Keratinocyte (primary cell): ENCODE results near the gene MDGA2. TPM values are rescaled to one million over a fixed set of nuclear protein-coding genes. Genes with fewer than 3 reads are reported as not detected.

ENCODE experiments used
- DNase-seq: peaks from one replicate; pipeline ENCODE4 v3.0.0-alpha.2; 2011; ENCODE audit warnings: low read depth, missing footprints, low spot score
- FAIRE-seq: peaks from 2 replicates; lab custom pipeline; 2011; peaks lifted over from hg19 to GRCh38; lab: Jason Lieb, UNC
- H2AFZ ChIP-seq: 2 replicates; pipeline ENCODE4 v1.6.0; 2012; ENCODE audit warnings: low read length, control low read depth, inconsistent platforms; ENCODE audit not compliant: control insufficient read depth
- H3K27ac ChIP-seq: 2 replicates; pipeline ENCODE4 v1.5.1; 2011; ENCODE audit warnings: low read length; ENCODE audit not compliant: control insufficient read depth, insufficient read depth
- H3K27me3 ChIP-seq: 3 replicates; pipeline ENCODE4 v1.6.0; 2011; ENCODE audit warnings: low read length; ENCODE audit not compliant: control insufficient read depth, insufficient read depth; ENCODE audit errors: extremely low read depth
- H3K36me3 ChIP-seq, 2 experiments: 2 replicates in 1 of 2; 3 replicates in 1 of 2; pipeline ENCODE4 v1.5.1; 2011; ENCODE audit warnings: low read length in 2 of 2, mild to moderate bottlenecking in 1 of 2; ENCODE audit not compliant: control insufficient read depth in 2 of 2, insufficient read depth in 2 of 2; ENCODE audit errors: extremely low read depth in 1 of 2
- H3K4me1 ChIP-seq: 3 replicates; pipeline ENCODE4 v1.5.1; 2011; ENCODE audit warnings: low read length; ENCODE audit not compliant: control insufficient read depth, insufficient read depth; ENCODE audit errors: extremely low read depth
- H3K4me2 ChIP-seq: 3 replicates; pipeline ENCODE4 v1.6.0; 2011; ENCODE audit warnings: low read depth, low read length; ENCODE audit not compliant: control insufficient read depth, insufficient read depth; ENCODE audit errors: extremely low read depth
- H3K4me3 ChIP-seq, 3 experiments: fragments of 200-600 bp in 1 of 3; sonication (generic) in 1 of 3; 2 replicates in 2 of 3; 3 replicates in 1 of 3; pipeline ENCODE4 v1.5.1; 2011 to 2016; ENCODE audit warnings: low read length in 3 of 3, mild to moderate bottlenecking in 3 of 3, control low read depth in 2 of 3, inconsistent platforms in 1 of 3, low read depth in 1 of 3, mixed read lengths in 1 of 3, mixed run types in 1 of 3, moderate library complexity in 1 of 3; ENCODE audit not compliant: control insufficient read depth in 2 of 3, insufficient read depth in 2 of 3; ENCODE audit errors: extremely low read depth in 1 of 3
- H3K79me2 ChIP-seq: 2 replicates; pipeline ENCODE4 v1.6.0; 2012; ENCODE audit warnings: low read length; ENCODE audit not compliant: control insufficient read depth, insufficient read depth
- H3K9ac ChIP-seq: 3 replicates; pipeline ENCODE4 v1.6.0; 2011; ENCODE audit warnings: low read length; ENCODE audit not compliant: control insufficient read depth, insufficient read depth; ENCODE audit errors: extremely low read depth
- H3K9me1 ChIP-seq: 3 replicates; pipeline ENCODE4 v1.6.0; 2011; ENCODE audit warnings: low read length; ENCODE audit not compliant: control insufficient read depth, insufficient read depth; ENCODE audit errors: extremely low read depth
- H3K9me3 ChIP-seq: 2 replicates; pipeline ENCODE4 v1.5.1; 2012; ENCODE audit warnings: low read depth, low read length; ENCODE audit not compliant: control insufficient read depth
- H4K20me1 ChIP-seq: 3 replicates; pipeline ENCODE4 v1.6.0; 2011; ENCODE audit warnings: low read length; ENCODE audit not compliant: control insufficient read depth, insufficient read depth; ENCODE audit errors: extremely low read depth
- CTCF ChIP-seq, 3 experiments: IDR thresholded peaks in 1 of 3; conservative IDR thresholded peaks in 1 of 3; optimal IDR thresholded peaks in 1 of 3; 2 replicates in 2 of 3; 3 replicates in 1 of 3; pipeline versions ENCODE3 to v1.5.1; 2011; ENCODE audit warnings: low read length in 3 of 3, mild to moderate bottlenecking in 3 of 3, moderate library complexity in 2 of 3, control low read depth in 1 of 3, inconsistent platforms in 1 of 3; ENCODE audit not compliant: insufficient read depth in 2 of 3; ENCODE audit errors: extremely low read depth in 1 of 3
- EZH2 ChIP-seq: IDR thresholded peaks from one replicate; pipeline ENCODE4 v1.6.1; 2012; ENCODE audit warnings: inconsistent platforms, mild to moderate bottlenecking, low read length, moderate library complexity
- dilution Hi-C: fragments of 300-500 bp; cut with MboI; formaldehyde crosslinking; loops from one replicate; pipeline ENCODE4 v1.7.0; 2020; ENCODE audit warnings: low sequenced_read_pairs; ENCODE audit not compliant: extremely low pct_ligation_motif_present
- polyA plus RNA-seq, 5 experiments: library from polyadenylated mRNA; depleted of rRNA in 3 of 5; stranded (reverse) in 3 of 5; stranded (forward) in 1 of 5; unstranded in 1 of 5; fragments of >200 nt; gene quantifications; 1 replicate in 1 of 5; 2 replicates in 3 of 5; 3 replicates in 1 of 5; pipeline versions ENCODE4 v1.2.1 to v1.2.3, GENCODE V29; 2011 to 2012; ENCODE audit warnings: missing spikeins in 2 of 5, low read depth in 1 of 5, low replicate concordance in 1 of 5

Gene MDGA2
- polyA plus RNA-seq, 1 donor (not counting 4 experiments of a cell fraction or from before 2014, with no cell fraction given) = not detected

GRCh38 chr14:47060050-47060449, 615.4 kb downstream of the MDGA2 start:
- H3K4me1 ChIP-seq = no peaks in the 10 kb centered on the region
- no peaks in the 10 kb centered on the region for H3K79me2 ChIP-seq
- H3K9me1 ChIP-seq = no peaks in the 10 kb centered on the region
- H4K20me1 ChIP-seq = no peaks in the 10 kb centered on the region
- H3K9ac ChIP-seq = no peak overlapping the region
- H2AFZ ChIP-seq = no peak overlapping the region
- no peak overlapping the region for H3K27ac ChIP-seq
- FAIRE-seq (no peak), DNase-seq (no peak)
- TF ChIP-seq CTCF (optimal IDR thresholded peaks at IDR 0.05 in 1 of 3, IDR thresholded peaks at IDR 0.05 in 1 of 3, conservative IDR thresholded peaks at IDR 0.05 in 1 of 3; ENCODE audit: extremely low read depth in 1 of 3, insufficient read depth in 2 of 3, low read length in 3 of 3) (no peak), EZH2 (no peak)
- H3K4me2 ChIP-seq = no peak overlapping the region
- H3K36me3 ChIP-seq = no peaks in the 10 kb centered on the region
- H3K9me3 ChIP-seq = no peaks in the 10 kb centered on the region
- no peak overlapping the region for H3K4me3 ChIP-seq
- no peaks in the 10 kb centered on the region for H3K27me3 ChIP-seq
- dilution Hi-C loops = no loop called here

- Histone ChIP-seq H3K36me3 (no peaks in the 10 kb centered on the region), H3K9ac (no peak overlapping the region), H3K27ac (no peak overlapping the region), H2AFZ (no peak overlapping the region), H3K9me3 (no peaks in the 10 kb centered on the region), H4K20me1 (no peaks in the 10 kb centered on the region), H3K9me1 (no peaks in the 10 kb centered on the region), H3K4me3 (no peak overlapping the region), H3K27me3 (no peaks in the 10 kb centered on the region), H3K79me2 (no peaks in the 10 kb centered on the region), H3K4me1 (no peaks in the 10 kb centered on the region), H3K4me2 (no peak overlapping the region)
- TF ChIP-seq CTCF (optimal IDR thresholded peaks at IDR 0.05 in 1 of 3, IDR thresholded peaks at IDR 0.05 in 1 of 3, conservative IDR thresholded peaks at IDR 0.05 in 1 of 3; ENCODE audit: extremely low read depth in 1 of 3, insufficient read depth in 2 of 3, low read length in 3 of 3) (no peak), EZH2 (no peak)
- FAIRE-seq = no peak
- dilution Hi-C loops = no loop called here
- no peak for DNase-seq
Measured at GRCh38 chr14:47057364-47057763, 618.0 kb downstream of the MDGA2 start.
